HuH-7 (cell line): ENCODE results near the gene GAS2L2.
A peak's percentile ranks its signal among the peaks of the same experiment; 100 is the strongest.
"Not testable (repeated sequence)": the region's sequence is repeated elsewhere in the genome, so short reads cannot be mapped to it uniquely, and the experiment has no call there.

Experiments used
- DNase-seq: peaks from one replicate; pipeline ENCODE4 v3.0.0; 2011; ENCODE audit warnings: low spot score

The GAS2L2 gene

GRCh38 chr17:35727635-35728034 lies 25.4 kb downstream of the GAS2L2 start:
- peak; percentile 11 for DNase-seq

DNA sequence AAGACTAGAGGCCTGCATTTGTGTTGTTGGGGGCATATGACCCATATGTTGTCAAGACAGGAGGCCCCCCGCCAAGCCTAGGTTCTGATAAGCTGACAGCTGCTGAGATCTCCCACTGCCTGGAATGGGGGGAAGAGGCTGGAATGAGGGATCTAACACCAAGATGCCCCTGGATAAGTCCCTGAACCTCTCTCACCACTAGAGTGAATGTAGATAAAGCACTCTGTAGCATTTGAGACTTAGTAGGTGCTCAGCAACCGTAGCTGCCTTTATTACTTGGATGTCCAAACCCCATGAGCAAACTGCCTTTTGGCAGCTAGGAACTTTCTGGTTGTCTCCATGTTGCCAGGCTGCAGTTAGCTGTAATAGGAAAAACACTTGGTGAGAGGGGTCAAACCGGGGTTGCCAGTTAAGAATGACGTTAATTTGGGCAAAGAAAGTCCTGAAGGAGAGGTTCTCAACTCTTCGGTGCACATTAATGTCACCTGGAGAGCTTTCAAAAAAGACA lies 26.0 kb downstream of the GAS2L2 start:
- DNase-seq: no peak

- DNase-seq: peak; percentile 97
These were observed 26.7 kb downstream of the GAS2L2 start for GRCh38 chr17:35726127-35726952.

DNA sequence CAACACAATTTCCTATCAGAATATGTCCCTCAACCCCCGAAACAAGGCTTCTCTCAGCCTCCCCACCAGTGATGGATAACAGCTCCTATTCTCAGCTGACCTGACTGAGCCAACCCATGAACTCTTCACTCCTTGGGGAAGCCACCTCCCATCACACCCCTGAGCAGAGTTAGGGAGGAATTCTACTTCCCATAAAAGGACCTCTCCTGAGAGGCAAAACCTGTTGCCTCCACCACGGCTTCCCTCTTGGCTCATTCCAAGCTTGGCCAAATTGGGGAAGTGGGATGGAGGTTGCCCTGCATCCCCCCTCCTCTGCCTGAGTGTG lies 27.3 kb downstream of the GAS2L2 start:
- peak; percentile 17 for DNase-seq

GRCh38 chr17:35725058-35725457 lies 28.0 kb downstream of the GAS2L2 start:
- DNase-seq: no peak

- no peak for DNase-seq
These were observed 29.3 kb downstream of the GAS2L2 start for GRCh38 chr17:35723735-35724134.

GRCh38 chr17:35717475-35717874 lies 35.6 kb downstream of the GAS2L2 start:
- no peak for DNase-seq

- no peak for DNase-seq
These were observed 36.1 kb downstream of the GAS2L2 start for GRCh38 chr17:35716897-35717465.

DNA sequence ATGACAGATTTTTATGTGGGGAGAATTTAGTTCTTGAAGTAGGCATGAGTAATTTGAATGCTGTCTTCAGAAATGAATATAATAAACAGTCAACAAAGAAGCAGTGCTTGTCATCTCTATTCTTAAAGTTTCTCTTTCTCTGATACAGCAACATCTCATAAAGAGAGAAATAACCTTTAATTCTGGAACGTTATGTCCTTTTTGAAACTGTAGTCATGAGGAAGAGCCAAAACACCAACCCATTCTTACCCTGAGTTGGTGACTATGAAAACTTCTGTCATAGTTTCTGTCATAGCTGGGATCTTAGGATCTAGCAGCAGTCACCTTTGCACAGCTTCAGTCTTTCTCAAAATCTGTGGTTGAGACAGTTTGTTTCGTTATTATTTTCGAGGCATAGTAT lies 36.9 kb downstream of the GAS2L2 start:
- DNase-seq: no peak

DNA sequence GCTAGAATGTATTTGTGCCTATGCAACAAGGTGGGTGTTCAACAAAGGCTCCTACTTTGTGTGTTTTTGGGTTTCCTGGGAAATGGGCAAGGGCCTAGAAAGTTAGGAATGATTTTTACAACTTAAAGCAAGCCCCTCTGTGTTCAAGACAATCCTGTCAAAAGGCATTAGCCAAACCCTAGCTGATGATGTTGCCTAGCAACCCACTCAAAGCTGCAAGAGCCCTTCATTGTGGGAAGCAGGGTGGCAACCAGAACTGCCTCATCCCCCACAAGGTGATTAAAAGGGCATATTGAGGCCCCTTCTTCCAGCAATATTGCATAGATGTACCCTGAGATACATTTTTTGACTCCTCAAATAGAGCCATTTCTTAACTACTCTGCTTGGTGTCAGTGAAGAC lies 37.6 kb downstream of the GAS2L2 start:
- no peak for DNase-seq

- DNase-seq: no peak
These were observed 38.1 kb downstream of the GAS2L2 start for GRCh38 chr17:35714988-35715387.

DNA sequence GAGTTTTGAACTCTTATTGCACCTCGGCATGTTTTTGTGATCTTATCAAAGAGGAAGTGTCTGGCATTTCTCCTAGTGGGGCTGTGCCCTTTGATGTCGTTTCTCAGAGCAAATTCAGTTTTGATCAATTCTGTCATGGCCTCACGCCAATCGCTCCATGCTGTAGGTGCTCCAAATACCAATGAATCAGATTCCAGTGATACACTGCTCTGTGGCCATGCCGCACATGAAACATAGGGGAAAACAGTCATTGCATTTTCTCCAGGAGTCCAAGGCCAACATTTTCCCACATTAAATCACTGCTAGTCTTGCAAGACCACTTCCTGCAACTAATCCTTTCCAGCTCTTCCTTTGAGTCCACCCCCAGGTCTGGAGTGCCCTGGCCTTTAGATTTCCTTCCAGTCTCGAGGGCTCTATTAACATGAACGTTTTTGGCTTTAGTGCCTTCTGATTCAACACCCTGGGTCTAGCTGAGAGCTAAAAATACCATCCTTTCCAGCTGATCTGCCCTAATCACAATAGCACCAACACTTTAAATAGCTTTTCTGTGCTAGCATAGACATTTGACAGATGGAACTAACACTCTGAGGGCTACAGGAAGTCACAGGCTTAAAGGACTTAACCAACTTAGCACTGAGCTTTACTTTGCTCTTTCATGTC lies 39.8 kb downstream of the GAS2L2 start:
- no peak for DNase-seq

DNA sequence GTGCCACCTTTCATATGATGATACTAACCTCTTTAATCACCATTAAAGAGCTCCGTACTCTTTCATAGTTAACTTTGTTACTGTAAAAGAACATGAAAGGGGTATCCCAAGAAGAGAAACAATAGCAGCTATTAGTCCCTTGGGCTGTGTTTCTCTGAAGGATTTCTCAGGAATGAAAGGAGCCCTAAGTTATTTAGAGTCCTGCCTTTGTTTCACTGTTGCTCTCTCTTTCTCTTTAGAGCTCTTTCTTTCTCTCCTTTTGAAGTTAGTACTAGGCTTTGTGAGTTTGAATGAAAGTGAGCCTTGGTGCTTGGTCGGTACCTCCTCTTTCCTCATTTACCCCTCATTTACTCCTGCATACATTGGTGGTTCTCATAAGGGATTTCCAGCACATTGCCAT lies 42.1 kb downstream of the GAS2L2 start:
- no peak for DNase-seq

- DNase-seq: no peak
These were observed 43.2 kb downstream of the GAS2L2 start for GRCh38 chr17:35709874-35710273.

- DNase-seq: no peak
These were observed 44.1 kb downstream of the GAS2L2 start for GRCh38 chr17:35708951-35709350.

- DNase-seq: no peak
These were observed 44.9 kb downstream of the GAS2L2 start for GRCh38 chr17:35708149-35708548.

DNA sequence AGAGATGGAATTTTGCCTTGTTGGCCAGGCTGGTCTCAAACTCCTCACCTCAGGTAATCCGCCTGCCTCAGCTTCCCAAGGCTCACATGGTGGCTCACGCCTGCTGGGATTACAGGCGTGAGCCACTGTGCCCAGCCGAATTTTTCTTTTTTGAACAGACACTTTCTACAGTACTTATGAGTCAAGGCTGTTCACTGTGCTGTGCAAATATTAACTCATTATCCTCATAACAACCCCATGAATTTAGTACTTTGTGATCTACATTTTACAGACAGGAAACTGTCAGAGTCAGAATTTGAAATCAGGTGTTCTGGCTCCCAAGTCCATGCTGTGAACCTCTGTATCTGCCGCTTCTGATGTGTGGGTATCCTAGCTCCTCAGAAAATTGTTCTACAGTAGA lies 47.3 kb downstream of the GAS2L2 start:
- DNase-seq: no peak

DNA sequence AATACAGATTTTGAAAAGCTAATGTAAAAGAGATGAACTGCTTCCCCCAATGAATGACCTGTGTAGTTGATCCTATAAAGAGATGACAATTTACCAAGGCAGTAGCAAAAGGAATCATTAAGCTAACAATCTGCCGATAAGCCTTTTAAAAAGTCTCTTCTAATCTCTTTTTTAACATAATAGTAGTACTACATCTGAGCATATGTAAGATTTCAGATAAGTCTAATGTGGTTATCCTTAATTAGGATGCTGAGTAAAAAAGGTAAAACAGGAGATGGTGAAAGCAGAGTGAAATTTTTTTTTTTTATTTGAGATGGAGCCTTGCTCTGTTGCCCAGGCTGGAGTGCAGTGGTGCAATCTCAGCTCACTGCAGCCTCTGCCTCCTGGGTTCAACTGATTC lies 47.8 kb downstream of the GAS2L2 start:
- no peak for DNase-seq

DNA sequence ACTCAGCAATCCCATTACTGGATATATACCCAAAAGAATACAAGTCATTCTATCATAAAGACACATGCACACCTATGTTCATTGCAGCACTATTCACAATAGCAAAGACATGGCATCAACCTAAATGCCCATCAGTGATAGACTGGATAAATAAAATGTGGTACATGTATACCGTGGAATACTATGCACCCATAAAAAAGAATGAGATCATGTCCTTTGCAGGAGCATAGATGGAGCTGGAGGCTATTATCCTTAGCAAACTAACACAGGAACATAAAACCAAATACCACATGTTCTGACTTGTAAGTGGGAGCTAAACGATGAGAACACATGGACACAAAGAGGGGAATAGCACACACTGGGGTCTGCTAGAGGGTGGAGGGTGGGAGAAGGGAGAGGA lies 49.7 kb downstream of the GAS2L2 start:
- not testable (repeated sequence) for DNase-seq

- no peak for DNase-seq
These were observed 51.5 kb downstream of the GAS2L2 start for GRCh38 chr17:35701491-35701890.

DNA sequence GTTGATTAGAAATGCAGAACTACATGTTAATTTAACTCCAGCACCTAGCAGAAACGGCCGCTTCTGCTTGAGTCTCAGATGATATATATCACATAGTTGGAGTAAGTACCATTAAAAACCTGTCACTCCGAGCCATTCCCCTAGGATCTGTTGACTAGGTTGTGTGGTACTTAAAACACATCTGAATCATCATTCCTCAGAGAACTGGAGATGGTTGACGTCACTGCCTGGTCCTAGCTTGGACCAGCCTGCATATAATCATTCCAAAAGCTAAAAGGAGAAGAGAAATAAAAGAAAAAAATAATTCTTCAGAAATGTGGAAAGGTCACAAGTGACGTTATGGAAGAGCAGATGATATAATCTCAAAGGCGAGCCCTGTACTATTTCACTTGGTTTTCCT lies 52.9 kb downstream of the GAS2L2 start:
- no peak for DNase-seq

- DNase-seq: no peak
These were observed 54.2 kb downstream of the GAS2L2 start for GRCh38 chr17:35698800-35699199.

DNA sequence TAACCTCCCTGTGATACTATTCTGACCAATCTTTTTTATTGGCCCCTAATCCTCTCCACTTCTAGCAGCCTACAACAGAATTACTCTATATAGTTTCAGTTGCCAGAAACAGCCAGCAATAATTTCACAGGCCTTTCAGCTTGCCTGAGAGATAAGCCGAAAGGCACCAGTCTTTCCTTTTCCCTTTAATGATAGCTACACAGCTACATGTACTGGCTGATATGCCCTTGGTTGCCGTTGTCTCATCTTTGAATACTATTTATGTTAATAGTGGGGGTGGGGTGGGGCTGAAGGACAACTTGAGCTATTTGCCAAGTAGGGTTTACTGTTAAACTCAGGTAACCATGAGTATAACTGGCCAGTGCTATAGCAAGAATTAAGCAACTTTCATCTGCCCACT lies 57.4 kb downstream of the GAS2L2 start:
- DNase-seq: no peak
